Measurements from ENCODE around the gene FKBP2. TPM values are rescaled to one million over a fixed set of nuclear protein-coding genes. Genes with fewer than 3 reads are reported as not detected.

The FKBP2 gene
- total and polyA plus RNA-seq, 2 of the 13 experiments (the other 11 are each of a cell fraction or from before 2014, with no cell fraction given) = 30.1 to 53.3 TPM

DNA sequence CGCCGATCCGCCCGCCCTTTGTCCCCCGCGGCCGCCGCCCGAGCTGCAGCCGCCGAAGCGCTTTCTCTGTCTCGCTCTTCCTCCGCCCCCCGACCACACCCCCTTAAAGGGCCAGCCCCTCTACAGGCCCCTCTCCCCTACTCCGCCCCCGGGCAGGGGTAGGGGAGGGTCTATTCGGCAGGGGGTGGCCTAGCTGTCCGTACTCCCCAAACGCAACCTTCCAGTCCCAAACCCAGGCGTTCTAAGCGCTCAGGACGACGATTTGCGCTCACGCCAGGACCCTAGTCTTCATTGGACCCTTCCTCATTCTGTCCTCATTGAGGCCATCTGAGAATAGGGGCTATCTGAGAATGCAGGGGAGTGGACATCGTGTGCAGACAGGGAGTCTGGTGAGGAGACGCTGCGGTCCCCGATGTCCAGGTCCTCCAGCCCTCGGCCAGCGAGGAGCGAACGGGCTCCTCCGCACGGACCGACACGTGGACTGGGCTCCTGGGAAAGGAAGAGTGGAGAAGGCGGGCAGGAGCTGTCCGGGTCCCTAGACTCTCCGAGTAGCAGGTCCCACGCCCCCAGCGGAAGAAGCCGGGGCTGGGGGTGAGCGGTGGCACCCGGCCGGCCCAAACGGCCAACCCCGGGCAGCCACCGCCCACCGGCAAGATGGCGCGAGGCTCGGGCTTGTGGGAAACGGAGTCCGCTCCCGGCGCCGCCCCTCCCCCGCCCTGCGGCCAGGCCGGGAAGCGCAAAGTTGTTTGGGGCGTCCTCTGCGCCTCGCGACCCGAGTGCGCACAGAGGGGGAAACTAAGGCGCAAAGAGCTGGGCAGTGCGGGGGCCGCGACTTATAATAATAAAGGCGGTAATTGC is 6.2 kb downstream of the FKBP2 start, which contains the start of gene PPP1R14B (continued):
- no peak for TF ChIP-seq ATF7 (IDR thresholded peaks at IDR 0.05)
- TF ChIP-seq ATF7 (CRISPR knock-in tag; IDR thresholded peaks at IDR 0.05) = no peak
- peak; percentile 60 for TF ChIP-seq POLR2AphosphoS5 (IDR thresholded peaks at IDR 0.05; ENCODE audit: low read depth, low read length)

DNA sequence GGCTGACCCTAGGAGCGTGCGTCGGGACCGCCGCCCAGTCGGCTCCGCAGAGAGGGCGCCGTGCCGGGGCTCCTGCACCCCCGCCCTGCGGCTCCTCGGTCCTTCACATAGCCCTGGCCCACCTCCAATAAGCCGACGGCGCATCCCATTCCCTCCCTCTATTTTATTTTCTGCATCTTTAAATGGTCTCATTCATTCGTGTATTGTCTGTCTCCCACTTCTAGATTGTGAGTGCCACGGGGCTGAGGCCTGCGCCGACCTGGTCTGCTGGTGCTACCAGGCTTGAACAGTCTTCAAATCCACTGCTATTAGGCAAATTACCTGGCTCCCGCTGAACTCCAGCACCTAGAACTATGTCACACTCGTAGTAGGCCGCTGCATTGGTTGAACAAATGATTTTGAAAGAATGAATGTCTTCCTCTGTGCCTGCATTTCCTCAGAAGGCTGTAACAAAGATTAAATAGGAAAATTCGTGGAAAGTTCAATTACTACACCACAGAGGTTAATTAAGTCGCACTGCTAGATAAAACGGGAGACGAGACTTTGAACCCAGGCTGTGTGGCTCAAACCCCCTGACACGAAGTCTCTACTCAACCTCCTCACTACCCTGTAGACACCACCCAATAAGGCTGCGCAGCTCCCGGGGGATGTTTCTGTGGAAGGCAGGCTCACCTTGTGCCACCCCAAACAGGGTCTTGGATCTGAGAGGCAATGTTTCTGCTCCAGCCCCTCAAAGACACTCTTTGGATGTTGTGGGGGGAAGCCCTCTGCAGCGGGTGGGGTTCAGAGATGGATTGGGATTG is 7.0 kb downstream of the FKBP2 start:
- no peak overlapping the region for H2AFZ ChIP-seq (ENCODE audit: low read length)
- H3K9ac ChIP-seq (ENCODE audit: insufficient read depth, low read depth, low read length) = peak overlapping the region; percentile 81
- peak; percentile 7 for ATAC-seq
- in situ Hi-C loops (cut with HindIII; ENCODE audit: extremely low pct_ligation_motif_present, low pct_unique_long_range_greater_than_20kb) = no loop called here
- no TSS peak for BruUV-seq (replicated peaks)
- no peak for FAIRE-seq
- H3K79me2 ChIP-seq (ENCODE audit: insufficient read depth, low read length) = peaks cover 26% of the 10 kb centered on the region
- WGBS (ENCODE audit: low lambda C conversion rate) = 17% methylated on average over 21 of the region's 31 CpGs
- no peaks in the 10 kb centered on the region for H3K9me3 ChIP-seq (ENCODE audit: low read length)
- peaks cover 70% of the 10 kb centered on the region for H3K4me1 ChIP-seq (ENCODE audit: insufficient read depth, low read length)
- peak overlapping the region; percentile 83 for H3K27ac ChIP-seq (ENCODE audit: extremely low read length, insufficient read depth, low read length)
- peaks cover 0 to 11% of the 10 kb centered on the region in 2 experiments; a peak in 2 of 5 replicates for H3K36me3 ChIP-seq (replicated peaks in 1 of 2; ENCODE audit: control insufficient read depth in 1 of 2, insufficient read depth in 2 of 2, low read length in 2 of 2)
- intact Hi-C loops (cut with micrococcal nuclease; ENCODE audit: unreplicated experiment) = loop anchor here (5.0 kb wide), 1 partner anchor 54 kb away; the partner anchor contains the start of gene CATSPERZ
- H3K4me2 ChIP-seq (ENCODE audit: low read depth, low read length) = peak overlapping the region; percentile 100
- no peaks in the 10 kb centered on the region for H4K20me1 ChIP-seq (ENCODE audit: insufficient read depth, low read length)
- ChIA-PET POLR2A (interaction anchor here (1.9 to 8.3 kb wide), 3 partner anchors 10 to 63 kb away, joined by 7 to 113 read pairs (median 31); no protein-coding TSS in a partner anchor), CTCF (ENCODE audit: low intra/inter-chr PET ratio, low total read pairs) (no interaction called here)
- peak overlapping the region; percentile 67 to 89 (median 84) for H3K4me3 ChIP-seq (replicated peaks in 1 of 3; ENCODE audit: insufficient read depth in 1 of 3, low read depth in 2 of 3, low read length in 3 of 3)
- no peaks in the 10 kb centered on the region; a peak in 1 of 5 replicates for H3K27me3 ChIP-seq (ENCODE audit: control insufficient read depth in 1 of 2, insufficient read depth in 2 of 2, low read length in 2 of 2)
- no peak for DNase-seq (ENCODE audit: low spot score)
- TF ChIP-seq, protein P1, sequence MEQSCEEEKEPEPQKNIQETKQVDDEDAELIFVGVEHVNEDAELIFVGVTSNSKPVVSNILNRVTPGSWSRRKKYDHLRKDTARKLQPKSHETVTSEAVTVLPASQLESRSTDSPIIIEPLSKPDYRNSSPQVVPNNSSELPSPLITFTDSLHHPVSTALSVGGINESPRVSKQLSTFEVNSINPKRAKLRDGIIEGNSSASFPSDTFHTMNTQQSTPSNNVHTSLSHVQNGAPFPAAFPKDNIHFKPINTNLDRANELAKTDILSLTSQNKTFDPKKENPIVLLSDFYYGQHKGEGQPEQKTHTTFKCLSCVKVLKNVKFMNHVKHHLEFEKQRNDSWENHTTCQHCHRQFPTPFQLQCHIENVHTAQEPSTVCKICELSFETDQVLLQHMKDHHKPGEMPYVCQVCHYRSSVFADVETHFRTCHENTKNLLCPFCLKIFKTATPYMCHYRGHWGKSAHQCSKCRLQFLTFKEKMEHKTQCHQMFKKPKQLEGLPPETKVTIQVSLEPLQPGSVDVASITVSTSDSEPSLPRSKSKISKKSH (CRISPR knock-in tag; IDR thresholded peaks at IDR 0.05; ENCODE audit: borderline replicate concordance) = no peak
- TF ChIP-seq ZNF263 (CRISPR knock-in tag; IDR thresholded peaks at IDR 0.05) (0 out of 2 replicates have a peak, but pooled peaks have one; percentile 20), ZNF768 (CRISPR knock-in tag; IDR thresholded peaks at IDR 0.05) (peak; percentile 15; the same call in 1 of the 2 replicates), JARID2 (CRISPR knock-in tag; IDR thresholded peaks at IDR 0.05; ENCODE audit: insufficient replicate concordance) (no peak), U2AF2 (IDR thresholded peaks at IDR 0.05; ENCODE audit: low read depth, low read length) (no peak), ZNF615 (CRISPR knock-in tag; IDR thresholded peaks at IDR 0.05; ENCODE audit: borderline replicate concordance) (no peak), ZFX (CRISPR knock-in tag; IDR thresholded peaks at IDR 0.05; ENCODE audit: low read depth) (peak; percentile 5; the same call in 1 of the 2 replicates), AGO2 (optimal IDR thresholded peaks at IDR 0.05; ENCODE audit: low read depth, low read length) (peak; percentile 16), ZNF552 (CRISPR knock-in tag; IDR thresholded peaks at IDR 0.05; ENCODE audit: borderline replicate concordance) (no peak)
- TF ChIP-seq, protein P2, sequence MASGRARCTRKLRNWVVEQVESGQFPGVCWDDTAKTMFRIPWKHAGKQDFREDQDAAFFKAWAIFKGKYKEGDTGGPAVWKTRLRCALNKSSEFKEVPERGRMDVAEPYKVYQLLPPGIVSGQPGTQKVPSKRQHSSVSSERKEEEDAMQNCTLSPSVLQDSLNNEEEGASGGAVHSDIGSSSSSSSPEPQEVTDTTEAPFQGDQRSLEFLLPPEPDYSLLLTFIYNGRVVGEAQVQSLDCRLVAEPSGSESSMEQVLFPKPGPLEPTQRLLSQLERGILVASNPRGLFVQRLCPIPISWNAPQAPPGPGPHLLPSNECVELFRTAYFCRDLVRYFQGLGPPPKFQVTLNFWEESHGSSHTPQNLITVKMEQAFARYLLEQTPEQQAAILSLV (CRISPR knock-in tag; IDR thresholded peaks at IDR 0.05; ENCODE audit: borderline replicate concordance) = no peak
- TF ChIP-seq, protein P3, sequence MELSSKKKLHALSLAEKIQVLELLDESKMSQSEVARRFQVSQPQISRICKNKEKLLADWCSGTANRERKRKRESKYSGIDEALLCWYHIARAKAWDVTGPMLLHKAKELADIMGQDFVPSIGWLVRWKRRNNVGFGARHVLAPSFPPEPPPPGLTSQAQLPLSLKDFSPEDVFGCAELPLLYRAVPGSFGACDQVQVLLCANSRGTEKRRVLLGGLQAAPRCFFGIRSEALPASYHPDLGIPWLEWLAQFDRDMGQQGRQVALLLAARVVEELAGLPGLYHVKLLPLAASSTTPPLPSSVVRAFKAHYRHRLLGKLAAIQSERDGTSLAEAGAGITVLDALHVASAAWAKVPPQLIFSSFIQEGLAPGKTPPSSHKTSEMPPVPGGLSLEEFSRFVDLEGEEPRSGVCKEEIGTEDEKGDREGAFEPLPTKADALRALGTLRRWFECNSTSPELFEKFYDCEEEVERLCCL (CRISPR knock-in tag; IDR thresholded peaks at IDR 0.05; ENCODE audit: borderline replicate concordance) = 0 out of 2 replicates have a peak, but pooled peaks have one; percentile 30

Data from HepG2 (cell line).